Measurements from ENCODE around the gene TMEM132A. TPM values are rescaled to one million over a fixed set of nuclear protein-coding genes. Genes with fewer than 3 reads are reported as not detected.
A peak's percentile ranks its signal among the peaks of the same experiment; 100 is the strongest.

The TMEM132A gene
- total and polyA plus RNA-seq, 2 of the 13 experiments (the other 11 are each of a cell fraction or from before 2014, with no cell fraction given), result 11.1 to 32.9 TPM

- peak; percentile 98 for TF ChIP-seq ZNF292 (CRISPR knock-in tag; IDR thresholded peaks at IDR 0.05; ENCODE audit: borderline replicate concordance, low read depth)
- peak; percentile 57; the same call in 1 of the 2 replicates for TF ChIP-seq KLF9 (CRISPR knock-in tag; IDR thresholded peaks at IDR 0.05; ENCODE audit: low read depth)
- peak; percentile 87; the same call in 1 of the 2 replicates for TF ChIP-seq ZNF317 (CRISPR knock-in tag; IDR thresholded peaks at IDR 0.05)
- no peak for TF ChIP-seq FOXC1 (CRISPR knock-in tag; IDR thresholded peaks at IDR 0.05; ENCODE audit: borderline replicate concordance)
- TF ChIP-seq ZKSCAN5 (CRISPR knock-in tag; IDR thresholded peaks at IDR 0.05), result no peak
- TF ChIP-seq ZNF883 (CRISPR knock-in tag; IDR thresholded peaks at IDR 0.05; ENCODE audit: not compliant biosample characterization), result peak; percentile 13
- no peak; the same call in none of the 2 replicates for TF ChIP-seq HNF1B (CRISPR knock-in tag; IDR thresholded peaks at IDR 0.05)
- peak; percentile 58; the same call in 1 of the 2 replicates for TF ChIP-seq MNT (IDR thresholded peaks at IDR 0.05)
- no peak for TF ChIP-seq BRD4 (CRISPR knock-in tag; IDR thresholded peaks at IDR 0.05)
- TF ChIP-seq ARID5B (CRISPR knock-in tag; IDR thresholded peaks at IDR 0.05), result peak; percentile 100
- TF ChIP-seq RERE (CRISPR knock-in tag; IDR thresholded peaks at IDR 0.05; ENCODE audit: low read depth), result peak; percentile 99
- TF ChIP-seq ZNF691 (CRISPR knock-in tag; IDR thresholded peaks at IDR 0.05; ENCODE audit: borderline replicate concordance, low read depth), result peak; percentile 91; the same call in 1 of the 2 replicates
- no peak for TF ChIP-seq U2AF2 (IDR thresholded peaks at IDR 0.05; ENCODE audit: low read depth, low read length)
These were observed 43.5 kb upstream of the TMEM132A start (continued) for GRCh38 chr11:60880643-60881282.
